K562 (cell line): ENCODE measurements around the gene HCAR1. TPM values are rescaled to one million over a fixed set of nuclear protein-coding genes. Genes with fewer than 3 reads are reported as not detected.

Experiments
- ATF2 ChIP-seq: sonication (generic); formaldehyde crosslinking; IDR thresholded peaks from 2 replicates; pipeline ENCODE4 v1.8.1; 2022; ENCODE audit warnings: missing genetic modification reagents
- CBX1 ChIP-seq: sonication (generic); IDR thresholded peaks from 2 replicates; pipeline ENCODE4 v1.6.1; 2016; ENCODE audit warnings: antibody characterized with exemption, low read depth, mild to moderate bottlenecking
- CREB1 ChIP-seq, 2 experiments: sonication (generic) in 1 of 2; formaldehyde crosslinking in 1 of 2; IDR thresholded peaks; 2 replicates each; pipeline versions ENCODE4 v1.6.1 to v1.8.0; 2012 to 2022; ENCODE audit warnings: inconsistent platforms in 1 of 2, mild to moderate bottlenecking in 1 of 2, missing genetic modification reagents in 1 of 2, moderate library complexity in 1 of 2
- CREM ChIP-seq: IDR thresholded peaks from 2 replicates; pipeline ENCODE4 v1.6.1; 2014; ENCODE audit warnings: antibody characterized with exemption, low read depth
- EHMT2 ChIP-seq: fragments of 450-650 bp; IDR thresholded peaks from 2 replicates; pipeline ENCODE4 v1.6.1; 2018; ENCODE audit warnings: antibody characterized with exemption
- GATAD2B ChIP-seq: fragments of 450-650 bp; IDR thresholded peaks from 2 replicates; pipeline ENCODE4 v1.6.1; 2017; ENCODE audit warnings: mild to moderate bottlenecking, borderline replicate concordance
- NFYB ChIP-seq: IDR thresholded peaks from 2 replicates; pipeline ENCODE4 v1.6.1; 2011; ENCODE audit warnings: mild to moderate bottlenecking, moderate library complexity; ENCODE audit not compliant: insufficient read length; ENCODE audit errors: extremely low read depth
- PCBP2 ChIP-seq: fragments of 200-400 bp; formaldehyde crosslinking; IDR thresholded peaks from 2 replicates; pipeline ENCODE4 v1.6.1; 2018; ENCODE audit warnings: low read length, low read depth, mild to moderate bottlenecking, moderate library complexity; ENCODE audit not compliant: poor library complexity, severe bottlenecking
- RCOR1 ChIP-seq, 2 experiments: IDR thresholded peaks; 2 replicates each; pipeline ENCODE4 v1.6.1; 2012; ENCODE audit warnings: low read depth in 2 of 2, low read length in 2 of 2, borderline replicate concordance in 1 of 2, improper control_type of control experiment in 1 of 2
- STAT6 ChIP-seq: sonication (generic); formaldehyde crosslinking; IDR thresholded peaks from 2 replicates; pipeline ENCODE4 v1.8.1; 2023; ENCODE audit warnings: mild to moderate bottlenecking, missing genetic modification reagents
- YY1 ChIP-seq, 3 experiments: IDR thresholded peaks; 2 replicates each; pipeline ENCODE4 v1.6.1; 2011; ENCODE audit warnings: low read length in 2 of 3, mild to moderate bottlenecking in 2 of 3, moderate library complexity in 2 of 3, borderline replicate concordance in 1 of 3, control low read depth in 1 of 3, low read depth in 1 of 3; ENCODE audit not compliant: insufficient read depth in 3 of 3, insufficient replicate concordance in 2 of 3, control insufficient read depth in 1 of 3, insufficient read length in 1 of 3; ENCODE audit errors: extremely low read depth in 1 of 3
- ZNF282 ChIP-seq: sonication (generic); formaldehyde crosslinking; IDR thresholded peaks from 2 replicates; pipeline ENCODE4 v1.8.1; 2023; ENCODE audit warnings: missing genetic modification reagents
- polyA plus RNA-seq, 8 experiments: library from polyadenylated mRNA; depleted of rRNA in 4 of 8; stranded (reverse) in 5 of 8; unstranded in 3 of 8; fragments of >200 nt; fragmentation: Nextera tagmentation in 2 of 8; fragmentation: Illumina TruSeq in 1 of 8; extraction: Ambion mirVana in 2 of 8; extraction: Trizol in 1 of 8; gene quantifications; 2 replicates each; pipeline versions ENCODE4 v1.2.1 to v1.2.3, GENCODE V29; 2011 to 2014; ENCODE audit warnings: inconsistent platforms in 1 of 8, missing spikeins in 1 of 8
- total RNA-seq, 7 experiments: library from RNA; depleted of rRNA in 6 of 7; stranded (reverse); fragments of >200 nt in 6 of 7; fragmentation: Illumina TruSeq in 2 of 7; extraction: Trizol in 2 of 7; gene quantifications; 2 replicates each; pipeline versions ENCODE4 v1.2.1 to v1.2.3, GENCODE V29; 2011 to 2021; ENCODE audit warnings: low replicate concordance in 1 of 7
- TF ChIP-seq, protein P1 (sequence below), 2 experiments: fragments of 450-650 bp; IDR thresholded peaks; 2 replicates each; pipeline ENCODE4 v1.6.1; 2018; ENCODE audit warnings: mild to moderate bottlenecking in 2 of 2, low read depth in 1 of 2; ENCODE audit not compliant: partially characterized antibody in 2 of 2
- TF ChIP-seq, protein P2 (sequence below), 2 experiments: IDR thresholded peaks in 1 of 2; conservative IDR thresholded peaks in 1 of 2; 2 replicates each; pipeline ENCODE4 v1.6.1; 2016; ENCODE audit warnings: low read depth in 2 of 2, mild to moderate bottlenecking in 1 of 2, missing compliant biosample characterization in 1 of 2, missing genetic modification characterization in 1 of 2, moderate library complexity in 1 of 2

The HCAR1 gene
- total and polyA plus RNA-seq, 9 of the 15 experiments (the other 6 are each of a cell fraction or from before 2014, with no cell fraction given), result not detected

DNA sequence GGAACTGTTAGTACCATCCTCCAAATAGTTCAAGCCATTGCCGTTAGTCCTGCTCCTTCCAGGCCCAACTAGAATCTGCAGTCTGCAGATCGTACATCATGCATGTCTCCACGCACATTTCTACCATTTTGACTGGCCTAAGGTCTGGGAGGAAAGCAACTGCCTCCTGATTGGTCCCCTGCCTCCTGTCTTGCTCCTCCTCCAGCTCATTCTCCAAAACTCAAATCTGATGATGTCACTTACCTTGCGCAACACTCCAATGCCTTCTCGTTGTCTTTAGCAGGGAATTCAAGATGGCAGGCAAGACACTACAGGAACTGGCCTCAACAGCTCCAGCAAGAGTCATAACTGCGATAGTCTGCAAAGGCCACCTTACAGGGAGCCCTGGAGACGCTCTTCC is 9.7 kb upstream of the HCAR1 start (continued):
- TF ChIP-seq STAT6 (CRISPR knock-in tag) (no peak), ZNF282 (CRISPR knock-in tag) (no peak), RCOR1 (IDR thresholded peaks at IDR 0.05; ENCODE audit: borderline replicate concordance in 1 of 2, low read depth in 2 of 2, low read length in 2 of 2) (peak in 1 of 2 experiments; percentile 51; a peak in 1 of 4 replicates), PCBP2 (no peak), NFYB (peak; percentile 18), CREB1 (IDR thresholded peaks at IDR 0.05) (no peak), CREB1 (CRISPR knock-in tag; IDR thresholded peaks at IDR 0.05) (peak; percentile 52; the same call in 1 of the 2 replicates), ATF2 (CRISPR knock-in tag) (no peak), CBX1 (no peak), GATAD2B (no peak), EHMT2 (peak; percentile 96), YY1 (IDR thresholded peaks at IDR 0.05; ENCODE audit: borderline replicate concordance in 1 of 3, control insufficient read depth in 1 of 3, extremely low read depth in 1 of 3, insufficient read depth in 3 of 3, insufficient read length in 1 of 3, insufficient replicate concordance in 2 of 3, low read depth in 1 of 3, low read length in 2 of 3) (peak in 2 of 3 experiments; percentile 33 to 83), CREM (peak; percentile 64; the same call in 1 of the 2 replicates)
- TF ChIP-seq, protein P1, sequence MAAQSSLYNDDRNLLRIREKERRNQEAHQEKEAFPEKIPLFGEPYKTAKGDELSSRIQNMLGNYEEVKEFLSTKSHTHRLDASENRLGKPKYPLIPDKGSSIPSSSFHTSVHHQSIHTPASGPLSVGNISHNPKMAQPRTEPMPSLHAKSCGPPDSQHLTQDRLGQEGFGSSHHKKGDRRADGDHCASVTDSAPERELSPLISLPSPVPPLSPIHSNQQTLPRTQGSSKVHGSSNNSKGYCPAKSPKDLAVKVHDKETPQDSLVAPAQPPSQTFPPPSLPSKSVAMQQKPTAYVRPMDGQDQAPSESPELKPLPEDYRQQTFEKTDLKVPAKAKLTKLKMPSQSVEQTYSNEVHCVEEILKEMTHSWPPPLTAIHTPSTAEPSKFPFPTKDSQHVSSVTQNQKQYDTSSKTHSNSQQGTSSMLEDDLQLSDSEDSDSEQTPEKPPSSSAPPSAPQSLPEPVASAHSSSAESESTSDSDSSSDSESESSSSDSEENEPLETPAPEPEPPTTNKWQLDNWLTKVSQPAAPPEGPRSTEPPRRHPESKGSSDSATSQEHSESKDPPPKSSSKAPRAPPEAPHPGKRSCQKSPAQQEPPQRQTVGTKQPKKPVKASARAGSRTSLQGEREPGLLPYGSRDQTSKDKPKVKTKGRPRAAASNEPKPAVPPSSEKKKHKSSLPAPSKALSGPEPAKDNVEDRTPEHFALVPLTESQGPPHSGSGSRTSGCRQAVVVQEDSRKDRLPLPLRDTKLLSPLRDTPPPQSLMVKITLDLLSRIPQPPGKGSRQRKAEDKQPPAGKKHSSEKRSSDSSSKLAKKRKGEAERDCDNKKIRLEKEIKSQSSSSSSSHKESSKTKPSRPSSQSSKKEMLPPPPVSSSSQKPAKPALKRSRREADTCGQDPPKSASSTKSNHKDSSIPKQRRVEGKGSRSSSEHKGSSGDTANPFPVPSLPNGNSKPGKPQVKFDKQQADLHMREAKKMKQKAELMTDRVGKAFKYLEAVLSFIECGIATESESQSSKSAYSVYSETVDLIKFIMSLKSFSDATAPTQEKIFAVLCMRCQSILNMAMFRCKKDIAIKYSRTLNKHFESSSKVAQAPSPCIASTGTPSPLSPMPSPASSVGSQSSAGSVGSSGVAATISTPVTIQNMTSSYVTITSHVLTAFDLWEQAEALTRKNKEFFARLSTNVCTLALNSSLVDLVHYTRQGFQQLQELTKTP (IDR thresholded peaks at IDR 0.05; ENCODE audit: low read depth in 1 of 2, partially characterized antibody in 2 of 2), result no peak
- TF ChIP-seq, protein P2, sequence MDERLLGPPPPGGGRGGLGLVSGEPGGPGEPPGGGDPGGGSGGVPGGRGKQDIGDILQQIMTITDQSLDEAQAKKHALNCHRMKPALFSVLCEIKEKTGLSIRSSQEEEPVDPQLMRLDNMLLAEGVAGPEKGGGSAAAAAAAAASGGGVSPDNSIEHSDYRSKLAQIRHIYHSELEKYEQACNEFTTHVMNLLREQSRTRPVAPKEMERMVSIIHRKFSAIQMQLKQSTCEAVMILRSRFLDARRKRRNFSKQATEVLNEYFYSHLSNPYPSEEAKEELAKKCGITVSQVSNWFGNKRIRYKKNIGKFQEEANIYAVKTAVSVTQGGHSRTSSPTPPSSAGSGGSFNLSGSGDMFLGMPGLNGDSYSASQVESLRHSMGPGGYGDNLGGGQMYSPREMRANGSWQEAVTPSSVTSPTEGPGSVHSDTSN (CRISPR knock-in tag; IDR thresholded peaks at IDR 0.05; ENCODE audit: low read depth), result no peak
- TF ChIP-seq, protein P2 (tag; conservative IDR thresholded peaks at IDR 0.05; ENCODE audit: low read depth), result no peak
